HepG2 (cell line): ENCODE data around the gene ALX3. TPM values are rescaled to one million over a fixed set of nuclear protein-coding genes. Genes with fewer than 3 reads are reported as not detected.

Experiments
- CHCHD3 ChIP-seq: sonication (generic); formaldehyde crosslinking; IDR thresholded peaks from 2 replicates; pipeline ENCODE4 v1.8.0; 2022; ENCODE audit warnings: mild to moderate bottlenecking, missing genetic modification reagents, moderate library complexity
- GATAD2A ChIP-seq: IDR thresholded peaks from 2 replicates; pipeline ENCODE4 v1.6.1; 2016
- GLI4 ChIP-seq: sonication (generic); formaldehyde crosslinking; IDR thresholded peaks from 2 replicates; pipeline ENCODE4 v1.5.1; 2020; ENCODE audit warnings: missing genetic modification reagents, mild to moderate bottlenecking, moderate library complexity, borderline replicate concordance
- HMG20A ChIP-seq: IDR thresholded peaks from 2 replicates; pipeline ENCODE4 v1.6.1; 2016; ENCODE audit warnings: borderline replicate concordance
- PRMT3 ChIP-seq: sonication (generic); formaldehyde crosslinking; IDR thresholded peaks from 2 replicates; pipeline ENCODE4 v1.8.1; 2022; ENCODE audit warnings: low read depth, mild to moderate bottlenecking, moderate library complexity, missing genetic modification reagents, borderline replicate concordance
- ZNF530 ChIP-seq: sonication (generic); formaldehyde crosslinking; IDR thresholded peaks from 2 replicates; pipeline ENCODE4 v1.5.0; 2020; ENCODE audit warnings: low read depth, mild to moderate bottlenecking, missing genetic modification reagents
- ZNF724P ChIP-seq: sonication (generic); formaldehyde crosslinking; IDR thresholded peaks from 2 replicates; pipeline ENCODE4 v1.8.0; 2022; ENCODE audit warnings: missing genetic modification reagents, borderline replicate concordance
- polyA plus RNA-seq, 8 experiments: library from polyadenylated mRNA; depleted of rRNA in 3 of 8; stranded (reverse) in 7 of 8; unstranded in 1 of 8; fragments of >200 nt; fragmentation: Illumina TruSeq in 4 of 8; extraction: Trizol in 4 of 8; gene quantifications; 2 replicates each; pipeline versions ENCODE4 v1.2.1 to v1.2.3, GENCODE V29; 2011 to 2016; ENCODE audit warnings: low read depth in 4 of 8, missing spikeins in 1 of 8, mixed read lengths in 1 of 8; ENCODE audit not compliant: insufficient read depth in 1 of 8
- total RNA-seq, 5 experiments: library from RNA; depleted of rRNA; stranded (reverse); fragments of >200 nt; fragmentation: Illumina TruSeq; extraction: Trizol; gene quantifications; 2 replicates each; pipeline ENCODE4 v1.2.3, GENCODE V29; 2016; ENCODE audit warnings: low read depth in 1 of 5
- TF ChIP-seq, protein P1 (sequence below): sonication (generic); formaldehyde crosslinking; IDR thresholded peaks from 2 replicates; pipeline ENCODE4 v1.4.0; 2020; ENCODE audit warnings: missing genetic modification reagents
- TF ChIP-seq, protein P2 (sequence below): sonication (generic); formaldehyde crosslinking; IDR thresholded peaks from 2 replicates; pipeline ENCODE4 v1.5.1; 2020; ENCODE audit warnings: mild to moderate bottlenecking, missing genetic modification reagents

ALX3 gene
- total and polyA plus RNA-seq, 2 of the 13 experiments (the other 11 are each of a cell fraction or from before 2014, with no cell fraction given) = not detected

DNA sequence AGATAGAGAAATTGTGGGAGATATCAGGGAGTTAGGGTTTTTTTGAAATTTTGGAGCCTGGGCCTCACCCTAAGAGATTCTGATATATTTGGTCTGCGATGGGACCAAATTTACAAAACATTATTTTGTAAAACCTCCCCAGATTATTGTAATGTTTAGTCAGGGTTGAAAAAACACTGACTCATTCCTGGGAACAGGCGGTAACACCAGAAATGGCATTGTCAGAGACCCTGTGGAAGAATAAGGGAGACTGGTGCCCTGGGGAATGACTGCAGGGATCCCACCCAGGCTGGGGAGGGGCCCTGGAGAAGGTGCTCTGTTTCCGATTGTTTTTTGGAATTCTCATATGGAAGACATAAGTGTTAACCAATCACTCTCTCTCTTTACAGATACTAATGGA, 49.2 kb downstream of the ALX3 start (continued):
- TF ChIP-seq, protein P1, sequence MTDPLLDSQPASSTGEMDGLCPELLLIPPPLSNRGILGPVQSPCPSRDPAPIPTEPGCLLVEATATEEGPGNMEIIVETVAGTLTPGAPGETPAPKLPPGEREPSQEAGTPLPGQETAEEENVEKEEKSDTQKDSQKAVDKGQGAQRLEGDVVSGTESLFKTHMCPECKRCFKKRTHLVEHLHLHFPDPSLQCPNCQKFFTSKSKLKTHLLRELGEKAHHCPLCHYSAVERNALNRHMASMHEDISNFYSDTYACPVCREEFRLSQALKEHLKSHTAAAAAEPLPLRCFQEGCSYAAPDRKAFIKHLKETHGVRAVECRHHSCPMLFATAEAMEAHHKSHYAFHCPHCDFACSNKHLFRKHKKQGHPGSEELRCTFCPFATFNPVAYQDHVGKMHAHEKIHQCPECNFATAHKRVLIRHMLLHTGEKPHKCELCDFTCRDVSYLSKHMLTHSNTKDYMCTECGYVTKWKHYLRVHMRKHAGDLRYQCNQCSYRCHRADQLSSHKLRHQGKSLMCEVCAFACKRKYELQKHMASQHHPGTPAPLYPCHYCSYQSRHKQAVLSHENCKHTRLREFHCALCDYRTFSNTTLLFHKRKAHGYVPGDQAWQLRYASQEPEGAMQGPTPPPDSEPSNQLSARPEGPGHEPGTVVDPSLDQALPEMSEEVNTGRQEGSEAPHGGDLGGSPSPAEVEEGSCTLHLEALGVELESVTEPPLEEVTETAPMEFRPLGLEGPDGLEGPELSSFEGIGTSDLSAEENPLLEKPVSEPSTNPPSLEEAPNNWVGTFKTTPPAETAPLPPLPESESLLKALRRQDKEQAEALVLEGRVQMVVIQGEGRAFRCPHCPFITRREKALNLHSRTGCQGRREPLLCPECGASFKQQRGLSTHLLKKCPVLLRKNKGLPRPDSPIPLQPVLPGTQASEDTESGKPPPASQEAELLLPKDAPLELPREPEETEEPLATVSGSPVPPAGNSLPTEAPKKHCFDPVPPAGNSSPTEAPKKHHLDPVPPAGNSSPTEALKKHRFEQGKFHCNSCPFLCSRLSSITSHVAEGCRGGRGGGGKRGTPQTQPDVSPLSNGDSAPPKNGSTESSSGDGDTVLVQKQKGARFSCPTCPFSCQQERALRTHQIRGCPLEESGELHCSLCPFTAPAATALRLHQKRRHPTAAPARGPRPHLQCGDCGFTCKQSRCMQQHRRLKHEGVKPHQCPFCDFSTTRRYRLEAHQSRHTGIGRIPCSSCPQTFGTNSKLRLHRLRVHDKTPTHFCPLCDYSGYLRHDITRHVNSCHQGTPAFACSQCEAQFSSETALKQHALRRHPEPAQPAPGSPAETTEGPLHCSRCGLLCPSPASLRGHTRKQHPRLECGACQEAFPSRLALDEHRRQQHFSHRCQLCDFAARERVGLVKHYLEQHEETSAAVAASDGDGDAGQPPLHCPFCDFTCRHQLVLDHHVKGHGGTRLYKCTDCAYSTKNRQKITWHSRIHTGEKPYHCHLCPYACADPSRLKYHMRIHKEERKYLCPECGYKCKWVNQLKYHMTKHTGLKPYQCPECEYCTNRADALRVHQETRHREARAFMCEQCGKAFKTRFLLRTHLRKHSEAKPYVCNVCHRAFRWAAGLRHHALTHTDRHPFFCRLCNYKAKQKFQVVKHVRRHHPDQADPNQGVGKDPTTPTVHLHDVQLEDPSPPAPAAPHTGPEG (CRISPR knock-in tag) = no peak
- TF ChIP-seq HMG20A (CRISPR knock-in tag) (no peak), ZNF724P (CRISPR knock-in tag) (no peak), PRMT3 (CRISPR knock-in tag) (no peak), GATAD2A (CRISPR knock-in tag) (no peak), ZNF530 (no peak), CHCHD3 (no peak), GLI4 (no peak)
- TF ChIP-seq, protein P2, sequence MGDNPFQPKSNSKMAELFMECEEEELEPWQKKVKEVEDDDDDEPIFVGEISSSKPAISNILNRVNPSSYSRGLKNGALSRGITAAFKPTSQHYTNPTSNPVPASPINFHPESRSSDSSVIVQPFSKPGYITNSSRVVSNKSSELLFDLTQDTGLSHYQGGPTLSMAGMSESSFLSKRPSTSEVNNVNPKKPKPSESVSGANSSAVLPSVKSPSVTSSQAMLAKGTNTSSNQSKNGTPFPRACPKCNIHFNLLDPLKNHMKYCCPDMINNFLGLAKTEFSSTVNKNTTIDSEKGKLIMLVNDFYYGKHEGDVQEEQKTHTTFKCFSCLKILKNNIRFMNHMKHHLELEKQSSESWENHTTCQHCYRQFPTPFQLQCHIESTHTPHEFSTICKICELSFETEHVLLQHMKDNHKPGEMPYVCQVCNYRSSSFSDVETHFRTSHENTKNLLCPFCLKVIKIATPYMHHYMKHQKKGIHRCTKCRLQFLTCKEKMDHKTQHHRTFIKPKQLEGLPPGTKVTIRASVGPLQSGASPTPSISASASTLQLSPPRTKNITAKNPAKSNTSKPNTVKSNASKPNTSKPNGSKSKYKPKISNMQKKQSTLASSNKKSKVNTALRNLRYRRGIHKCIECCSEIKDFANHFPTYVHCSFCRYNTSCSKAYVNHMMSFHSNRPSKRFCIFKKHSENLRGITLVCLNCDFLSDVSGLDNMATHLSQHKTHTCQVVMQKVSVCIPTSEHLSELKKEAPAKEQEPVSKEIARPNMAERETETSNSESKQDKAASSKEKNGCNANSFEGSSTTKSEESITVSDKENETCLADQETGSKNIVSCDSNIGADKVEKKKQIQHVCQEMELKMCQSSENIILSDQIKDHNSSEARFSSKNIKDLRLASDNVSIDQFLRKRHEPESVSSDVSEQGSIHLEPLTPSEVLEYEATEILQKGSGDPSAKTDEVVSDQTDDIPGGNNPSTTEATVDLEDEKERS (CRISPR knock-in tag) = no peak
